ENCODE data around the gene STAP1. TPM values are rescaled to one million over a fixed set of nuclear protein-coding genes. Genes with fewer than 3 reads are reported as not detected.

Gene STAP1
- total and polyA plus RNA-seq, 2 of the 8 experiments (the other 6 are each of a cell fraction or from before 2014, with no cell fraction given): not detected

DNA sequence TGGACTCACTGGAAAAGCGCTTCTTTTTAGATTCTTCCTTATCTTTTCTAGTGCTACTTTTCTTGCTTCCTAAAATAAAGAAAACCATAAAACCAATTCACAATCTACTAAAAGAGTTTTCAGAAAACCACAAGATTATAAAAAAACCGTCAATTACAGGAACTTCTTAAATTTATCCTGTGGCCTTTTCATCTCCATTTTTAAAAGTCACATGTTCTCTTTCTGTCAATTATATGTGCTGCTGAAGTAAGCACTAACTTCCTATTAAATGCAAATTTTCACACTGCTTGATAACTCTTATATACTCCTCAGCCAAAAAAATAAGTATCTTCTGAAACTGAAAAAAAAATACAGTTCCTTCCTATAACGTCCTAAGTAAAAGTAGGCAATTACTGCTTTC is 46.0 kb upstream of the STAP1 start:
- Histone ChIP-seq H2BK15ac (ENCODE audit: low read length) (no peak overlapping the region), H2AFZ (ENCODE audit: low read length) (no peak overlapping the region), H2BK20ac (ENCODE audit: low read length) (no peak overlapping the region), H3K27ac (ENCODE audit: low read depth, low read length) (no peak overlapping the region), H3K4me3 (ENCODE audit: extremely low read depth in 1 of 4, insufficient read depth in 2 of 4, low read depth in 3 of 4, low read length in 4 of 4) (no peak overlapping the region), H3K79me1 (ENCODE audit: low read depth, low read length) (no peaks in the 10 kb centered on the region), H3K23ac (ENCODE audit: insufficient read length) (no peak overlapping the region), H2BK12ac (ENCODE audit: low read depth, low read length) (no peak overlapping the region), H2BK5ac (ENCODE audit: low read depth, low read length) (no peak overlapping the region), H3K14ac (ENCODE audit: insufficient read length) (no peak overlapping the region), H3K27me3 (replicated peaks in 1 of 4; ENCODE audit: control insufficient read depth in 3 of 4, extremely low read depth in 1 of 4, insufficient read depth in 3 of 4, low read length in 3 of 4) (no peaks in the 10 kb centered on the region), H3K23me2 (ENCODE audit: low read depth, low read length) (no peaks in the 10 kb centered on the region), H3K4me2 (ENCODE audit: insufficient read depth in 1 of 2, low read depth in 2 of 2, low read length in 2 of 2) (no peak overlapping the region), H4K91ac (replicated peaks; ENCODE audit: insufficient read length, low read length) (no peak overlapping the region), H4K20me1 (replicated peaks in 1 of 2; ENCODE audit: control insufficient read depth in 1 of 2, insufficient read depth in 2 of 2, low read length in 2 of 2) (no peaks in the 10 kb centered on the region), H3K4ac (replicated peaks; ENCODE audit: insufficient read length, low read depth, low read length) (no peak overlapping the region), H3K18ac (ENCODE audit: extremely low read depth, low read length) (no peak overlapping the region), H4K5ac (ENCODE audit: insufficient read length, low read depth, low read length) (no peak overlapping the region), H2BK120ac (replicated peaks; ENCODE audit: low read depth, low read length) (no peak overlapping the region), H3K56ac (replicated peaks; ENCODE audit: insufficient read length, low read depth, low read length) (no peak overlapping the region), H4K8ac (ENCODE audit: extremely low read depth, insufficient read depth, low read length) (no peak overlapping the region), H3K9ac (replicated peaks in 1 of 4; ENCODE audit: extremely low read depth in 1 of 4, low read depth in 3 of 4, low read length in 3 of 4) (no peak overlapping the region), H3K9me3 (ENCODE audit: insufficient read depth in 2 of 2, low read depth in 1 of 2, low read length in 1 of 2) (no peaks in the 10 kb centered on the region), H3K36me3 (ENCODE audit: control insufficient read depth in 2 of 4, insufficient read depth in 4 of 4, low read length in 3 of 4) (peaks cover 3 to 41% (median 6%) of the 10 kb centered on the region in 4 experiments; a peak in 6 of 8 replicates), H3K79me2 (ENCODE audit: control insufficient read depth in 1 of 2, insufficient read depth in 2 of 2, low read length in 2 of 2) (no peaks in the 10 kb centered on the region), H3K4me1 (replicated peaks in 1 of 4; ENCODE audit: control insufficient read depth in 3 of 4, insufficient read depth in 4 of 4, low read length in 3 of 4) (no peaks in the 10 kb centered on the region), H2AK5ac (ENCODE audit: low read depth, low read length) (no peak overlapping the region)
- WGBS, 2 experiments (ENCODE audit: extremely low coverage in 1 of 2, insufficient coverage in 1 of 2, insufficient read length in 1 of 2, insufficient replicate concordance in 2 of 2, low coverage in 1 of 2, low lambda C conversion rate in 2 of 2, missing lambda C conversion rate in 1 of 2): 88% methylated on average over 3 of the region's 3 CpGs; no CpG with 5 or more reads in 1 of the 2 experiments
- POLR2A ChIA-PET (ENCODE audit: partially characterized antibody): no interaction called here
- CTCF ChIA-PET (ENCODE audit: partially characterized antibody): no interaction called here
- DNase-seq (ENCODE audit: low read depth in 1 of 2, low spot score in 2 of 2) (no peak), FAIRE-seq (no peak)
- TF ChIP-seq TCF12 (IDR thresholded peaks at IDR 0.05; ENCODE audit: low read depth, low read length): no peak
- TF ChIP-seq SRF (IDR thresholded peaks at IDR 0.05; ENCODE audit: low read depth, low read length): no peak
- no peak for TF ChIP-seq EZH2 (IDR thresholded peaks at IDR 0.05; ENCODE audit: low read depth, low read length, severe bottlenecking)
- TF ChIP-seq, protein P1, sequence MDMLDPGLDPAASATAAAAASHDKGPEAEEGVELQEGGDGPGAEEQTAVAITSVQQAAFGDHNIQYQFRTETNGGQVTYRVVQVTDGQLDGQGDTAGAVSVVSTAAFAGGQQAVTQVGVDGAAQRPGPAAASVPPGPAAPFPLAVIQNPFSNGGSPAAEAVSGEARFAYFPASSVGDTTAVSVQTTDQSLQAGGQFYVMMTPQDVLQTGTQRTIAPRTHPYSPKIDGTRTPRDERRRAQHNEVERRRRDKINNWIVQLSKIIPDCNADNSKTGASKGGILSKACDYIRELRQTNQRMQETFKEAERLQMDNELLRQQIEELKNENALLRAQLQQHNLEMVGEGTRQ (IDR thresholded peaks at IDR 0.05; ENCODE audit: low read length): no peak

All from H1 (cell line).